GM18507 (cell line): ENCODE data around the gene KCNG1.
"Not testable (repeated sequence)": the region's sequence is repeated elsewhere in the genome, so short reads cannot be mapped to it uniquely, and the experiment has no call there.

Experiments used
- DNase-seq: peaks from one replicate; pipeline ENCODE4 v3.0.0; 2011; ENCODE audit warnings: low read depth; ENCODE audit not compliant: insufficient read length; ENCODE audit errors: extremely low spot score
- FAIRE-seq: peaks from 2 replicates; lab custom pipeline; 2011; peaks lifted over from hg19 to GRCh38; lab: Jason Lieb, UNC

The KCNG1 gene

GRCh38 chr20:51022803-51023616, at the start of gene KCNG1:
Gene KCNG1, minus strand, starts transcription at chr20:51023107. Its CDS starts 12,769 bp downstream, at chr20:51010338.
- no peak for FAIRE-seq
- DNase-seq, result peak; percentile 46

GRCh38 chr20:51070621-51071020, 47.7 kb upstream of the KCNG1 start:
- FAIRE-seq (no peak), DNase-seq (no peak)

GRCh38 chr20:51067792-51068191, 44.9 kb upstream of the KCNG1 start:
- DNase-seq, result no peak
- FAIRE-seq, result no peak

- DNase-seq (no peak), FAIRE-seq (no peak)
Observed at GRCh38 chr20:51065615-51066014, 42.7 kb upstream of the KCNG1 start.

- DNase-seq (no peak), FAIRE-seq (no peak)
Observed at GRCh38 chr20:51064137-51064536, 41.2 kb upstream of the KCNG1 start.

GRCh38 chr20:51062065-51062464, 39.2 kb upstream of the KCNG1 start:
- DNase-seq, result no peak
- no peak for FAIRE-seq

GRCh38 chr20:51061418-51062045, 38.6 kb upstream of the KCNG1 start:
- DNase-seq, result no peak
- no peak for FAIRE-seq

- no peak for FAIRE-seq
Observed at GRCh38 chr20:51060301-51060700, 37.4 kb upstream of the KCNG1 start.

GRCh38 chr20:51059862-51060261, 37.0 kb upstream of the KCNG1 start:
- FAIRE-seq, result no peak
- no peak for DNase-seq

More at GRCh38 chr20:51060301-51060700, 37.4 kb upstream of the KCNG1 start:
- no peak for DNase-seq

GRCh38 chr20:51058017-51058416, 35.1 kb upstream of the KCNG1 start:
- no peak for DNase-seq
- FAIRE-seq, result no peak

GRCh38 chr20:51054233-51054632, 31.3 kb upstream of the KCNG1 start:
- DNase-seq, result no peak
- FAIRE-seq, result no peak

- FAIRE-seq (no peak), DNase-seq (no peak)
Observed at GRCh38 chr20:51050531-51051075, 27.7 kb upstream of the KCNG1 start.

- no peak for FAIRE-seq
- DNase-seq, result no peak
Observed at GRCh38 chr20:51046021-51046985, 23.4 kb upstream of the KCNG1 start.

GRCh38 chr20:51045492-51045891, 22.6 kb upstream of the KCNG1 start:
- FAIRE-seq, result not testable (repeated sequence)

GRCh38 chr20:51044796-51045195, 21.9 kb upstream of the KCNG1 start:
- no peak for DNase-seq
- no peak for FAIRE-seq

More at GRCh38 chr20:51045492-51045891, 22.6 kb upstream of the KCNG1 start:
- not testable (repeated sequence) for DNase-seq

GRCh38 chr20:51043811-51044210, 20.9 kb upstream of the KCNG1 start:
- DNase-seq (no peak), FAIRE-seq (no peak)

- DNase-seq (no peak), FAIRE-seq (no peak)
Observed at GRCh38 chr20:51042657-51043247, 19.8 kb upstream of the KCNG1 start.

GRCh38 chr20:51042064-51042463, 19.2 kb upstream of the KCNG1 start:
- FAIRE-seq (no peak), DNase-seq (no peak)

GRCh38 chr20:51037532-51038115, 14.7 kb upstream of the KCNG1 start:
- DNase-seq, result no peak

More at GRCh38 chr20:51037532-51038115, 14.7 kb upstream of the KCNG1 start:
- no peak for FAIRE-seq
